ENCODE results near the gene DRICH1. TPM values are rescaled to one million over a fixed set of nuclear protein-coding genes. Genes with fewer than 3 reads are reported as not detected.
"Not testable (repeated sequence)": the region's sequence is repeated elsewhere in the genome, so short reads cannot be mapped to it uniquely, and the experiment has no call there.

The DRICH1 gene
- total and polyA plus RNA-seq, 2 of the 8 experiments (the other 6 are each of a cell fraction or from before 2014, with no cell fraction given) = 0.21 to 0.28 TPM

DNA sequence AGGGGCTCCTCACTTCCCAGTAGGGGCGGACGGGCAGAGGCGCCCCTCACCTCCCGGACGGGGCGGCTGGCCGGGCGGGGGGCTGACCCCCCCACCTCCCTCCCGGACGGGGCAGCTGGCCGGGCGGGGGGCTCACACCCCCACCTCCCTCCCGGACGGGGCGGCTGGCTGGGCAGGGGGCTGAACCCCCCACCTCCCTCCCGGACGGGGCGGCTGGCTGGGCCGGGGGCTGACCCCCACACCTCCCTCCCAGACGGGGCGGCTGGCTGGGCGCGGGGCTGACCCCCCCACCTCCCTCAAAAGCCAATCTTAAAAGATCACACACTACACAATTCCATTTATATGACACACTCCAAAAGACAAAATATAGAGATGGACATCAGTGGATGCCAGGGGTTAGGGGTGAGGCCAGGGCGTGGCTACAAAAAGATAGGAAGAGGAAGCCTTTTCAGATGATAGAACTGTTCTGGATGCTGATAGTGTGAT, 71.1 kb downstream of the DRICH1 start:
- WGBS, 2 experiments (ENCODE audit: extremely low coverage in 1 of 2, insufficient coverage in 1 of 2, insufficient read length in 1 of 2, insufficient replicate concordance in 2 of 2, low coverage in 1 of 2, low lambda C conversion rate in 2 of 2, missing lambda C conversion rate in 1 of 2) = 72% methylated on average over 1 of the region's 24 CpGs; no CpG with 5 or more reads in 1 of the 2 experiments
- H2BK5ac ChIP-seq (ENCODE audit: low read depth, low read length); H4K20me1 ChIP-seq (replicated peaks in 1 of 2; ENCODE audit: control insufficient read depth in 1 of 2, insufficient read depth in 2 of 2, low read length in 2 of 2); H3K4me3 ChIP-seq (ENCODE audit: extremely low read depth in 1 of 4, insufficient read depth in 2 of 4, low read depth in 3 of 4, low read length in 4 of 4); POLR2A ChIA-PET (ENCODE audit: partially characterized antibody); H3K9ac ChIP-seq (replicated peaks in 1 of 4; ENCODE audit: extremely low read depth in 1 of 4, low read depth in 3 of 4, low read length in 3 of 4); H2BK12ac ChIP-seq (ENCODE audit: low read depth, low read length); H2AFZ ChIP-seq (ENCODE audit: low read length); H3K4ac ChIP-seq (replicated peaks; ENCODE audit: insufficient read length, low read depth, low read length); H3K23ac ChIP-seq (ENCODE audit: insufficient read length); H2AK5ac ChIP-seq (ENCODE audit: low read depth, low read length); H3K27ac ChIP-seq (ENCODE audit: low read depth, low read length); H3K4me2 ChIP-seq (ENCODE audit: insufficient read depth in 1 of 2, low read depth in 2 of 2, low read length in 2 of 2); H3K36me3 ChIP-seq (ENCODE audit: control insufficient read depth in 2 of 4, insufficient read depth in 4 of 4, low read length in 3 of 4); H2BK20ac ChIP-seq (ENCODE audit: low read length); H3K79me1 ChIP-seq (ENCODE audit: low read depth, low read length); H3K9me3 ChIP-seq (ENCODE audit: insufficient read depth in 2 of 2, low read depth in 1 of 2, low read length in 1 of 2); H3K18ac ChIP-seq (ENCODE audit: extremely low read depth, low read length); H3K79me2 ChIP-seq (ENCODE audit: control insufficient read depth in 1 of 2, insufficient read depth in 2 of 2, low read length in 2 of 2); H2BK15ac ChIP-seq (ENCODE audit: low read length); H4K8ac ChIP-seq (ENCODE audit: extremely low read depth, insufficient read depth, low read length); H3K14ac ChIP-seq (ENCODE audit: insufficient read length); H3K56ac ChIP-seq (replicated peaks; ENCODE audit: insufficient read length, low read depth, low read length); H4K91ac ChIP-seq (replicated peaks; ENCODE audit: insufficient read length, low read length); FAIRE-seq; H2BK120ac ChIP-seq (replicated peaks; ENCODE audit: low read depth, low read length); H4K5ac ChIP-seq (ENCODE audit: insufficient read length, low read depth, low read length); H3K23me2 ChIP-seq (ENCODE audit: low read depth, low read length); H3K4me1 ChIP-seq (replicated peaks in 1 of 4; ENCODE audit: control insufficient read depth in 3 of 4, insufficient read depth in 4 of 4, low read length in 3 of 4); DNase-seq (ENCODE audit: low read depth in 1 of 2, low spot score in 2 of 2): not testable (repeated sequence)
- peaks cover 0 to 10% (median 8%) of the 10 kb centered on the region in 4 experiments; a peak in 4 of 7 replicates for H3K27me3 ChIP-seq (replicated peaks in 1 of 4; ENCODE audit: control insufficient read depth in 3 of 4, extremely low read depth in 1 of 4, insufficient read depth in 3 of 4, low read length in 3 of 4)
- CTCF ChIA-PET (ENCODE audit: partially characterized antibody) = interaction anchor here (0.6 to 4.2 kb wide), 2 partner anchors 22 to 30 kb away, joined by 3 to 17 read pairs; no protein-coding TSS in a partner anchor

DNA sequence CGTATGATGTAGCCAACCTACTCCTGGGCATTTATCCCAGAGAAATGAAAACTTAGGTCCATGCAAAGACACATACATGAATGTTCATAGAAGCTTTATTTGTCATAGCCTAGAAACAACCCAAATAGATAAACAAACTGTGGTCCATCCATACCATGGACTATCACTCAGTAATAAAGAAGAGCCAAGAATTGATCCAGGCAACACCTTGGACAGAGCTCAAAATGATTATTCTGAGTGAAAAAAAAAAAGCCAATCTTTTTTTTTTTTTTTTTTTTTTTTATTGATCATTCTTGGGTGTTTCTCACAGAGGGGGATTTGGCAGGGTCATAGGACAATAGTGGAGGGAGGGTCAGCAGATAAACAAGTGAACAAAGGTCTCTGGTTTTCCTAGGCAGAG, 71.9 kb downstream of the DRICH1 start:
- H2BK15ac ChIP-seq (ENCODE audit: low read length); H3K4me3 ChIP-seq (ENCODE audit: extremely low read depth in 1 of 4, insufficient read depth in 2 of 4, low read depth in 3 of 4, low read length in 4 of 4); H4K20me1 ChIP-seq (replicated peaks in 1 of 2; ENCODE audit: control insufficient read depth in 1 of 2, insufficient read depth in 2 of 2, low read length in 2 of 2); H3K23me2 ChIP-seq (ENCODE audit: low read depth, low read length); H3K27me3 ChIP-seq (replicated peaks in 1 of 4; ENCODE audit: control insufficient read depth in 3 of 4, extremely low read depth in 1 of 4, insufficient read depth in 3 of 4, low read length in 3 of 4); POLR2A ChIA-PET (ENCODE audit: partially characterized antibody); H3K4me2 ChIP-seq (ENCODE audit: insufficient read depth in 1 of 2, low read depth in 2 of 2, low read length in 2 of 2); H3K56ac ChIP-seq (replicated peaks; ENCODE audit: insufficient read length, low read depth, low read length); H3K79me1 ChIP-seq (ENCODE audit: low read depth, low read length); H3K9ac ChIP-seq (replicated peaks in 1 of 4; ENCODE audit: extremely low read depth in 1 of 4, low read depth in 3 of 4, low read length in 3 of 4); H4K91ac ChIP-seq (replicated peaks; ENCODE audit: insufficient read length, low read length); H2BK20ac ChIP-seq (ENCODE audit: low read length); H3K14ac ChIP-seq (ENCODE audit: insufficient read length); H3K9me3 ChIP-seq (ENCODE audit: insufficient read depth in 2 of 2, low read depth in 1 of 2, low read length in 1 of 2); H3K4ac ChIP-seq (replicated peaks; ENCODE audit: insufficient read length, low read depth, low read length); H3K36me3 ChIP-seq (ENCODE audit: control insufficient read depth in 2 of 4, insufficient read depth in 4 of 4, low read length in 3 of 4); H3K18ac ChIP-seq (ENCODE audit: extremely low read depth, low read length); H3K4me1 ChIP-seq (replicated peaks in 1 of 4; ENCODE audit: control insufficient read depth in 3 of 4, insufficient read depth in 4 of 4, low read length in 3 of 4); DNase-seq (ENCODE audit: low read depth in 1 of 2, low spot score in 2 of 2); H2AK5ac ChIP-seq (ENCODE audit: low read depth, low read length); H4K5ac ChIP-seq (ENCODE audit: insufficient read length, low read depth, low read length); H2AFZ ChIP-seq (ENCODE audit: low read length); H4K8ac ChIP-seq (ENCODE audit: extremely low read depth, insufficient read depth, low read length); H3K27ac ChIP-seq (ENCODE audit: low read depth, low read length); H2BK120ac ChIP-seq (replicated peaks; ENCODE audit: low read depth, low read length); FAIRE-seq; H3K23ac ChIP-seq (ENCODE audit: insufficient read length); H3K79me2 ChIP-seq (ENCODE audit: control insufficient read depth in 1 of 2, insufficient read depth in 2 of 2, low read length in 2 of 2); H2BK12ac ChIP-seq (ENCODE audit: low read depth, low read length); H2BK5ac ChIP-seq (ENCODE audit: low read depth, low read length): not testable (repeated sequence)
- CTCF ChIA-PET (ENCODE audit: partially characterized antibody) = interaction anchor here (0.6 to 1.3 kb wide), 4 partner anchors 10 to 1847 kb away, joined by 3 to 4 read pairs (median 3); no protein-coding TSS in a partner anchor
- 91% methylated on average over 1 of the region's 1 CpG; no CpG with 5 or more reads in 1 of the 2 experiments for WGBS, 2 experiments (ENCODE audit: extremely low coverage in 1 of 2, insufficient coverage in 1 of 2, insufficient read length in 1 of 2, insufficient replicate concordance in 2 of 2, low coverage in 1 of 2, low lambda C conversion rate in 2 of 2, missing lambda C conversion rate in 1 of 2)

Measured in H1 (cell line).